Measurements from ENCODE around the gene RDH13.
"Not testable (repeated sequence)": the region's sequence is repeated elsewhere in the genome, so short reads cannot be mapped to it uniquely, and the experiment has no call there.

Gene RDH13

GRCh38 chr19:55042688-55043087, 20.3 kb downstream of the RDH13 start:
- no peak for DNase-seq

- DNase-seq: no peak
Observed at GRCh38 chr19:55042344-55042678, 20.6 kb downstream of the RDH13 start.

GRCh38 chr19:55041627-55042343, 21.2 kb downstream of the RDH13 start:
- no peak for DNase-seq

GRCh38 chr19:55041244-55041626, 21.7 kb downstream of the RDH13 start:
- DNase-seq: no peak

- not testable (repeated sequence) for DNase-seq
Observed at GRCh38 chr19:55040654-55041053, 22.3 kb downstream of the RDH13 start.

DNA sequence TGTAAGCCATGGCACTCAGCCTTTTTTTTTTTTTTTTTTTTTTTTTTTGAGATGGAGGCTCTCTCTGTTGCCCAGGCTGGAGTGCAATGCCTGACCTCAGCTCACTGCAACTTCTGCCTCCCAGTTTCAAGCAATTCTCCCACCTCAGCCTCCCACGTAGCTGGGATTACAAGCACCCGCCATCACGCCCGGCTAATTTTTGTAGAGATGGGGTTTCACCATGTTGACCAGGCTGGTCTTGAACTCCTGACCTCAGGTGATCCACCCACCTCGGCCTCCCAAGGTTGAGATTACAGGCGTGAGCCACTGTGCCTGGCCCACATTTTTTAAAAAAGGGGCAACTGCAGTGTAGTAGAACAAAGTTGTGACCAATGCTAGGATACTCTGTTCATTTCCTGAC, 25.3 kb downstream of the RDH13 start:
- DNase-seq: not testable (repeated sequence)

DNA sequence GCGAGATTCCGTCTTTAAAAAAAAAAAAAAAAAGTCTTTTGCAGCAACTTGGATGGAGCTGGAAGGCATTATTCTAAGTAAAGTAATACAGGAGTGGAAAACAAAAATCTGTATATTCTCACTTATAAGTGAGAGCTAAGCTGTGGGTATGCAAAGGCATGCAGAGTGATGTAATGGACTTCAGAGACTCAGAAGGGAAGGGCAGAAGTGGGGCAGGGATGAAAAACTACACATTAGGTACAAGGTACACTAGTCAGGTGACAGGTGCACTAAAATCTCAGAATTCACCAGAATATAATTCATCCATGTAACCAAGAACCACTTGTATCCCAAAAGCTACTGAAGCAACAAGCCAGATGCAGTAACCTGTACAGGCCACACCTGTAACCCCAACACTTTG, 26.9 kb downstream of the RDH13 start:
- DNase-seq: no peak

DNA sequence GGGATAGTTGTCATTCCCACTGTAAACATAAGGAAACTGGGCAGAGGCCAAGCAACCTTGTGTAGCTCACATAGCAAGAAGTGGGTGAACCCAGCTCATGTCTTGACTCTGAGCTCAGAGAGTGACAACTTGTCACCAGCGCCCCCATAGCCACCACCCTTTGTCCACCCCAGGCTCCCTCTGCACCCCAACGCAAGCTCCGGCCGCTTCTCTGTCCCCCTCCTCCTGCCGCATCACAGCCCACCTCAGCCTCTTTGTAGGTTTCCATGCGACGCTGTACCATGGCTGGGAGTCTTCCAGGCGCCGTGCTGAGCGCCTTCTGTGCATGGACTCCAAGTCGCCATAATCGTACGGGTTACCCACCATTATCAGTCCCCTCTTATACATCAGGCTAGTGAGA, 28.2 kb downstream of the RDH13 start:
- DNase-seq: no peak

GRCh38 chr19:55032976-55033643, 29.8 kb downstream of the RDH13 start:
- not testable (repeated sequence) for DNase-seq

- no peak for DNase-seq
Observed at GRCh38 chr19:55032170-55032800, 30.7 kb downstream of the RDH13 start.

DNA sequence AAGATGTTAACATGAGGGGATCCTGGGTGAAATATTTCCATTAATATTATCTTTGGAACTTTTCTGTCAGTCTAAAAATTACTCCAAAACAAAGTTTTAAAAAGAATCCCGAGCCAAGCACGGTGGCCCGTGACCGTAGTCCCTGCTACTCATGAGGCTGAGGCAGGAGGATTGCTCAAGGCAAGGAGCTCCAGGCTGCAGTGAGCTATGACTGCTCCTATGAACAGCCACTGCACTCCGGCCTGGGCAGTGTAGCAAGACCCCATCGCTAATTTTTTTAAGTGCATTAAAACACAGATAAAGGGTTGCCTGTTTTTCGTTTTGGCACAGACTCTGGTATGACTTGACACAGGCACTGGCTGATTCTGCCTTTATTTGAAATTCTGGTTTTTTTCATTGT, 31.8 kb downstream of the RDH13 start:
- DNase-seq: no peak

GRCh38 chr19:55028757-55029156, 34.2 kb downstream of the RDH13 start:
- DNase-seq: no peak

DNA sequence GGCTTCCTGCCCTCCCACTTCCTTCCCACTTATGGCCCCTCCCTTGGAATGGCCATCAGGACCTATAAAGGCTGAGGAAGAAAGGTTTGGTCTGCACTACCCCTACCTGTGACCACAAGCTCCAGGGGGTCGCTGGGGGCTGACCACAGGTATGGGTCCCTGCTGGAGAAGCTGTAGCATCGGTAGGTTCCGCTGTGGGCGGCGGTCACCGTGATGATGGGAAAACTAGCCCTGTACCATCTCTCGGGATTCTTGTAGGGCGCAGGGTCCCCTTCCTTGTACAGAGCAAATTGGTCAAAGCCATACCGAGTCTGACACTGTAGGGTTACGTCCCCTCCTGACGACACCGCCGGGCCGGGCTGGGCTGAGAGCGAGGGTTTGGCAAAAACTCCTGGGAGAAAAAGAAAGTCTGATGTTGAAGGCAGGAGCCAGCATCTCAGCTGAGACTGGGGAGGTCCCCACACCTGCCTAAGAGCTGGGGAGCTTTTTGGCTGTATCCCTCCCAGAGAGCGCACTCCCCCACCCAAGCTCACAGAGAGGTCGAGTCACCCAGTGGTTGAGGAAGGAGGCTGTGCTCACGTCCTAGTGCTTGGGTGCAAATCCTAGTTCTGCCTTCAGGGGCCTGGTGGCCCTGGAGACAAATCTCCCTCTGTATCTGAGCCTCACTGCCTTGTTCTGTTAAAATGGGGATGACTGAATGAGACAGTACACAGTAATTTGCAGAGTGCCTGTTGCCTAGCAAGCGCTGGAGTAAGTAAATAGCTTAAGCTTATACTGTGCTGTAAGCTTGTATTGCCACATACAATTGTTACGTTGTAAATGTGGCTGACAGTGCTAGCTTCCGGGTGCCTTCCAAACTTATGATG, 35.2 kb downstream of the RDH13 start:
- no peak for DNase-seq

- not testable (repeated sequence) for DNase-seq
Observed at GRCh38 chr19:55027140-55027471, 35.8 kb downstream of the RDH13 start.

DNA sequence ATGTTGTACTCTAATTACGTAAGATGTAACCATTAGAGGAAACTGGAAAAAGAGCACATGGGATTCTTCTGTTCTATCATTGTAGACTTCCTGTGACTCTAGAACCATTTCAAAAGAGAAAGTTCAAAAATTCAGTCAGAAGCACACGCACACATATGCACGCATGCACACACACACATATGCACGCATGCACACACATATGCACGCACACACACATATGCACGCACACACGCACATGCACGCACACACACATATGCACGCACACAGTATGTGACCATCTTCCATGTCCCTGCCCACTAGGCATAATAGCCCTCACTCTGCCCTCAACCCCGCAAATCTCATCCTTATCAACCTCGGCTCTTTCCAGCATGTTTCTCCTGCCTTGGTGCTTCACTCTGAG, 38.8 kb downstream of the RDH13 start:
- no peak for DNase-seq

DNA sequence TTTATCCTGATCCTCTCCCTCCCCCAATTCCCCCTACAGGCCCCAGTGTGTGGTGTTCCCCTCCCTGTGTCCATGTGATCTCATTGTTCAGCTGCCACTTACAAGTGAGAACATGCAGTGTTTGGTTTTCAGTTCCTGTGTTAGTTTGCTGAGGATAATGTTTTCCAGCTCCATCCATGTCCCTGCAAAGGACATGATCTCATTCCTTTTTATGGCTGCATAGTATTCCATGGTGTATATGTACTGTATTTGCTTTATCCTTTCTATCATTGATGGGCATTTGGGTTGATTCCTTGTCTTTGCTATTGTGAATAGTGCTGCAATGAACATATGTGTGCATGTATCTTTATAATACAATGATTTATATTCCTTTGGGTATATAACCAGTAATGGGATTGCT, 42.6 kb downstream of the RDH13 start:
- DNase-seq: not testable (repeated sequence)

- no peak for DNase-seq
Observed at GRCh38 chr19:55018633-55019032, 44.3 kb downstream of the RDH13 start.

GRCh38 chr19:55018216-55018615, 44.7 kb downstream of the RDH13 start:
- DNase-seq: no peak

GRCh38 chr19:55016017-55016416, 46.9 kb downstream of the RDH13 start:
- DNase-seq: no peak

DNA sequence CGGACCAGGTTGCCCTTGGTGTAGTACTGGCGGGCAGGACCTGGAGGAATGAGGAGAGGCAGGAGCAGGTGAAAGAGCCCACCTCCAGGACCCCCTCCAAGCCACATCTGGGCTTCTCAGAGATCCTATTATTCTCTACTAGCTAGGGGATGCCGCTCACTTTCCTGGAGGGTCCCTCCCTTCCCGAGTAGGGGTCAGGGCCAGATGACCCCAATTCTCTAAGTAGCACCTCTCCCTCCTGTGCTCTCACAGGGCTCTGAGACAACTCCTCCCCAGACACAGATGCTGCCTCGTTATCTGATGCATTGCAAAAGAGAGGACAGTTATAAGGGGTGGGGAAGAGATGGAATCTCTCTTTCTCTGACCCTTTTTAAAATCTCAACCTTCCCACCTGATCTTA, 47.8 kb downstream of the RDH13 start:
- no peak for DNase-seq

DNA sequence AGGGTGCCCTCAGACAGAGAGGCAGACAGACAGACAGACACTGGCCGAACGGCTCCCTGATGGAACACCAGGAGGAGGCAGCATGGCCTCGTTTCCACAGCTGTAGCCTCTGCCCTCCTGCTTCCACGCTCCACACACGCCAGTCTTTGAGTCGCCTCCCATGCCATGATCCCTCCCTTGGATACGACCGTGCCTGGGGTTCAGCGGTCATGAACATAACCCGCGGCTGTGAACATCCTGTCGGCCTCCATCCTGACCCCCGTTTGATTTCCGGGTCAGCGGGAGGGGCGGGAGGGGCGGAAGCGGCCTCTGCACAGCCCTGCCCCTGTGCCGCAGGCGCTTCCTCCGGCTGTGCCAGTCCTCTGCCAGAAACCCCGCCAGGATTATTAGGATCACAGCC, 48.2 kb downstream of the RDH13 start:
- no peak for DNase-seq

GRCh38 chr19:55013596-55013995, 49.4 kb downstream of the RDH13 start:
- DNase-seq: no peak

DNA sequence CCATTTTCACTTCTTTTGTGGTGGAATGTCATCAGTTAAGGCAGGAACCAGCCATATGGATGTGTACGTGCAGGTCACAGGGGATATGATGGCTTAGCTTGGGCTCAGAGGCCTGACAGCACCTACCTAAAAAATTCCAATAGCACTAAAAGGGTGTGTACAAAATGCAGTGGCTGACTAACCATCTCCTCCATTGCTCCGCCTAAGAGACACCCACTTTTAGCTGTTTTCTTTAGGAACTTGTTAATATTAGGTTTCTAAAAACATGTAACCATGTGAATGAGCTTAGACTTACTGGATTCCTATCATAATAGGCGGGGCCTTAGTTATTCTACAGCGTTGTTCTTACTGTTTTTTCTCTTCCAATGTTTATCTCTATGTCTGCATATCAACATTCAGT, 50.6 kb downstream of the RDH13 start:
- DNase-seq: no peak

DNA sequence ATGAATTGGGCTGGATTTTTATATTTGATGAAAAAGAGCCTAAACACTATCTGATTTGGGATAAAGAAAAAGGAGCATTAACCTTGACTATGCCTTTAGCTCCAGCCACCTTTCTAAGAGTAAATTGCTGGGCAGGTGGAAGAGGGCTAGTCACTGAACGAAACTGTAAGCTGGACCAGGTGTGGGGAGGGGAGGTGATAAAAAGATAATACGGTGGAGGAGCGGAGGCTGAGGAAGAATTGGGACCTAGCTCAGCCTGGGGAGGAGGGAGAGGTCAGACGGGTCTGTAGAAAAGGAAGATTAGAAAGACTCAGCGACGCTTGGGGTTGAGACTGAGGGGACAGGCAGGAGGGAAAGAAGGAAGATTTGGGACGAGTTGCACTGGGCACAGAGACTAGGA, 52.4 kb downstream of the RDH13 start:
- not testable (repeated sequence) for DNase-seq

Measured in effector CD8-positive, alpha-beta T cell (primary cell).